HG03558 (cell line): ENCODE results near the gene GRM8.
A peak's percentile ranks its signal among the peaks of the same experiment; 100 is the strongest.
"Not testable (repeated sequence)": the region's sequence is repeated elsewhere in the genome, so short reads cannot be mapped to it uniquely, and the experiment has no call there.

Experiments
- ATAC-seq: cut with Tn5 transposase; IDR thresholded peaks from one replicate; pipeline ENCODE4 v1.9.1; 2021; ENCODE audit warnings: moderate number of reproducible peaks; ENCODE audit not compliant: unreplicated experiment; ENCODE audit errors: extremely low read depth

GRM8 gene

DNA sequence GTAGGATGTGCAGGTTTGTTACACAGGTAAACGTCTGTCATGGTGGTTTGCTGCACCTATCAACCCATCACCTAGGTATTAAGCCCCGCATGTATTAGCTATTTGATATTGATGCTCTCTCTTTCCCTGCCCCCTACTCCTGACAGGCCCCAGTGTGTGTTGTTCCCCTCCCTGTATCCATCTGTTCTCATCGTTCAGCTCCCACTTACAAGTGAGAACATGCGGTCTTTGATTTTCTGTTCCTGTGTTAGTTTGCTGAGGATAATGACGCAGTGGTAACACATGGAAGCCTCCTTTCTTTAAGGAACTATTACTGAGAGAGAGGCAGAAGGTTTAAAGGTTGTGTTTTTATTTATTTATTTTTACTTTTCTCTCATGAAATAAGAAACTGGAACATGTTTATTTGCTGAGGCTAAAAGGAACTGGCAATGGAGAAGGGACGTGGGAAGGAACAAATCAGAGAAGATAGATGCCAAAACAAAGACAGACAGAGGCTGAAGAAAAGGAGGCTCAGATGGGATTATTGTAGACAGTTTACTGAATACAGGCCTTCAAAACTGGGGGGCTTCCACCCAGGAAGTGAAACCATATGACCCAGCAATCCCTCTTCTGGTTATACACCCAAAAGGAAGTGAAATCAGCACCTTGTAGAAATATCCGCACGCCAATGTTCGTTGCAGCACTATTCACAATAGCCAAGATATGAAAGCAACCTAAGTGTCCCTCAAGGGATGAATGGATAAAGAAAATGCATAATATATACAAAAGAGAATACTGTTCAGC, 556.3 kb downstream of the GRM8 start:
- no peak for ATAC-seq

DNA sequence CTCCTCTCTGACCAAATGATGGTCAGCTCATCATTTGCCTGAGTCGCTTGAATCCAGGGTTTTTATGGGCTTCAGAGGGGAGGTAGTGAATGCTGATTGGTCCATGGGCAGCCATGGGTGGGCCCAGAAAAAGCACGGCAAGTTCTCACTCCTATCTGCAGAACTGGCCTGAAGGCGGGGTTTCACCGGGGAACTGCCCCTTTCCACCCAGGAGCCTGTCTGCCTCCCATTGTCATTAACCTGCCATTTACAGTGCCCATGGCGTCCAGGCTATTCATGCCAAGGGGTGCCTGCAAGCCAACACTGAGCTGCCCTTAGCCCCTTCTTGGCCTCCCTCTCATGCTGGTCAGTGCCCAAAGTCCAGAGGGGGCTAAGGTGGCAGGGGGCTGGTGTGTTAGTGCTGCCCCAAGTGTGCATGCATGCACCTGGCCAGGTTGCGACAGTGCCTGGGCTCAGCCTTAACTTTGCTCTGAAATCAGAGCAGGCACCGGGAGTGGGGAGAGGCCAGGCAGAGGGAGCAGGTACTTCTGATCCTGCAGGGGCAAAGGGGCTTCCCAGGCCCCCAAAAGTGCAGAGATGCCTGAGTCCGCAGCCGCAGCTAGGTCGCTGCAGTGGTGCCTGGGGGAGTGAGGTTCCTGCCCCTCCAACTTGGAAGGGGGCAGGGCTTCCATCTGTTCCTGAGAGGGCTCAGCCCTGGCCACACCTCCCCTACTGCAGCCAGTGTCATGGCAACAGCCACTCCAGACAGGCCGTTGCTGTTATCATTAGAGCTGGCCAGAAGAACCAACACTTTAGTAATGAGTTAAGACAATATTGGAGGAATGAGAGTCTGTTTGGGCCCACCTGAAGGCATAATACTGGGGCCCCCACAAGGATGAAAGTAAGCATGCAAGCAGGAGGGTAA, 561.6 kb downstream of the GRM8 start:
- no peak for ATAC-seq

DNA sequence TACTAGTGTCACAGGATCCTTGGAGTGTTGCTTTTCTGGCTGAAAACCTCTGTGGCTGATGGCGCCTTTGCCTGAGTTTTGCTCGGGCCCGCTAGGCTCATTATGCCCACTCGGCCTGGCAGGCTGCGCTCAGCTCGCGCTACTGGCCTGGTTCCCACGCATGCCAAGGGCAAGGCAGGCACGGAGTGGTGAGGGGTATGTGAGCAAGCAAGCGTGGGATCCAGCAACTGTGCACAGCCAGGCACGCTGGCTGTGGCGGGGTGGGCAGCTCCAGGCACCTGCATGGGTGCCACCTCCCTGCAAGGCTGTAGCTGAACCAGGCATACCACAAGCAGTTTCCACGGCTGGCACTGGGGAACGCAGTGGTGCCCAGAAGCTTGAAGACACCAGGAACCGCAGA, 562.6 kb downstream of the GRM8 start:
- ATAC-seq = no peak

DNA sequence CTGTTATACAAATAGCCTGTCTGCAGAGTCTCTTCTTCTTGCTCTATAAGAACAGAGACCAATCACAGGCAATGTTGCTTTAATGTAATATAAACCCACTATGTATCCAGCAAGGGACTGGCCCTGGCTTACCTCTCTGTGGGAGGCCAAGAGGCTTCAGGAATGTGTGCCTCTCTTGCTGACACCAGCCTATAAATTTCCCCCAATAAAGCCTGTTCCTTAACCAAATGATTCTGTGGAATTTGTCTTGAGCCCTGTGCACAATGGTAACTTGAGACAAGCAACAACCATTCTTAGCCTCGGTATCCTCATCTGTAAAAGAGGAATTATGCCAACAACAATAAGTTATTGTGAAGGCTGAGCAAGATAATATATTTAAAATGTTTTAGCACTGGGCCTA, 563.7 kb downstream of the GRM8 start:
- no peak for ATAC-seq

DNA sequence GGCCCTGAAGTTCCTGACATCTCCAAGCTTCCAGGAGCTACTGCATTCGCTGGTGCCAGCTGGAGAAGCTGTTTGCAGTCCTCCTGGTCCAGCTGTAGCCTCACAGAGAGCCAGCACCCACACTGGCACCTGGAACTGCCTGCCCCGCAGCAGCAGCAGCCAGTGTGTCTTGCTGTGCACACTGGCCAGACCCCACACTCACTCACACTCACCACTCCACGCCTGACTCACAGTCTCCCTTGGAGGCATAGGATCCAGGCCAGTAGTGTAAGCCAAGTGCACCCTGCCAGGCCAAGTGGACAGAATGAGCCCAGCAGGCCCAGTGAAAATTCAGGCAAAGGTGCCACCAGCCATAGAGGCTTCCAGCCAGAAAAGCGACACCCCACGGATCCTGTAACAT, 566.3 kb downstream of the GRM8 start:
- no peak for ATAC-seq

DNA sequence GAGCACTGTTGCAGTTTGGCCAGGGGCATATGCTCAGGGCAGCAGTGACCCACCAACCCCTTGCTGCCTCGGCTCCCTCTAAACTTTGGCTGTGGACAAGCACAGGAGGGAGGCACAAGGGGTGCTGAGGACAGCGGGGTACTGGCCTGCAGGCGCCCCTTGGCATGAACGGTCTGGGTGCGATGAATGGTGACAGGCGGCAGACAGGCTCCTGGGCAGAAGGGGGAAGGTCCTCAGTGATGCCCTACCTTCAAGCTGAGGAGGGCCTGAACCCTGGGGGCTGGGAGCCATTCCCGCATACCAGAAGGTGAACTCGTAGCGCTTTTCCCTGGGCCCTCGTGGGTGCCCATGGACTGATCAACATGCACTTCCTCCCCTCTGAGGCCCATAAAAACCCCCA, 567.1 kb downstream of the GRM8 start:
- ATAC-seq = no peak

DNA sequence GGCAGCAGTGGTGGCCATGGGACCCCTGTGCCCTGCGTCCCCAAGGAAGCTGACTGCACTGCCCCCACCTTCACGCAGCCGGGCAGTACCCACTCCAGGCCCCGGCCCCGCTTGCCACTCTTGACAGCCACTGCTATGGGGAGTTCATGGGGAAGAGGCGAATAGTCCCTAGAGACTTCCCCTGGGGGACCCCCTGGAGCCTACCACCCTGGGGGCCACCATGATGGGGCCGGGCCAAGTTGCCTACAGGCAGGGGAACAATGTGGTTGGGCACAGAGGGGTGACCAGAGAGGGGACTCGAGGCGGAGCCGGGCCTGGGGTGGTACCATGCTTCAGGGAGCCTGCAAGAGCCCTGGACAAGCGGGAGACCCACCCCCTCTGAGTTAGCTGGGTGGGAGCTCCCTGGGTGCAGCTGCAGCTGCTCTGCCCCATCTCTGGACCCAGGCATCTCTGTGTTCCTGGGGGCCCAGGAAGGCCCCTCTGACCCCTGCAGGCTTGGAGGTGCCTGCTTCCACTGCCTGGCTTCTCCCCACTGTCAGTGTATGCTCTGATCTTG, 567.6 kb downstream of the GRM8 start:
- ATAC-seq = no peak

DNA sequence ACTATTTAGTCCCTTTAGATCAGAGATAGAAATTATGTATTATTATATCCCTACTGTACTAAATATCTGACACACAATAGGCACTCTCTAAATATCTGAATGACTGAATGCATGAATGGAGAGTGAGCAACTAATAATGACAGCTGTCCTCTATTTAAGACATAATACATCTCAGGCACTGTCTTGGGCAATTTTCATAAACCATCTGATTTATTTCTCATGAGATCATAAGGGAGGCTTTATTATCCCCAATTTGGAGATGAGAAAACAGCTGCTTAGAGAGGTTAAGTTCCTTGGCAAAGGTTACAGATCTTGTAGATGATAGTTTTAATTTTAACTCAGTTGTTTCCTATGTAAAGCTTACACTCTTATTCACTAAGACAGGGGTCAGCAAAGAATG, 570.6 kb downstream of the GRM8 start:
- ATAC-seq = no peak

DNA sequence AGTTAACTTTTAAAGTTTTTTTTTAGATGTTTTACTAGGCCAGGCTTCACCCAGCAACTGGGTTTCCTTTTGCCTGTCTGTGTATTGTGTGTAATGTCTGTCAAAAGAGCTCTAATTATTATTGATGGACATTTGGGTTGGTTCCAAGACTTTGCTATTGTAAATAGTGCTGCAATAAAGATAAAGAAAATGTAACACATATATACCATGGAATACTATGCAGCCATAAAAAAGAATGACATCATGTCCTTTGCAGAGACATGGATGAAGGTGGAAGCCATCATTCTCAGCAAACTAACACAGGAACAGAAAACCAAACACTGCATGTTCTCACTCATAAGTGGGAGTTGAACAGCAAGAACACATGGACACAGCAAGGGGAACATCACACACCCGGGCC, 584.0 kb downstream of the GRM8 start:
- not testable (repeated sequence) for ATAC-seq

DNA sequence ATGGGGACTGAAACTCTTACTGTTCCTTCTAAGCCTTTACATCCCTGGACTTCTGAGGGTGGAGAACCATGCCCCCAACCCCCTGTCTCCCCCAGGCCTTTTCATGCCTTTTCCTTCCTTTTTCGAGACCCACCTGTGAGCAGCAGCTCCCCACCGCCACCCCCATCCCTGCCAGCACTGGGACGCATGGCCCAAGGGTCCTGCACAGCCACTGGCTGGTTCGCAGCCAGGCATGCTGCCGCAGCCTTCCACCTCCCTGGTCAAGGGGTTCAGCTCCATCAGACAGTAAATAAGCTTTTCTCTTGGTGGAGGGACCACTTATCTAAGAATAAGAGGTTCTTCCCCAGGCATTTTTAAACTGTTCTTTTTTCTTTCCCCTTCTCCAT, 584.4 kb downstream of the GRM8 start:
- no peak for ATAC-seq

DNA sequence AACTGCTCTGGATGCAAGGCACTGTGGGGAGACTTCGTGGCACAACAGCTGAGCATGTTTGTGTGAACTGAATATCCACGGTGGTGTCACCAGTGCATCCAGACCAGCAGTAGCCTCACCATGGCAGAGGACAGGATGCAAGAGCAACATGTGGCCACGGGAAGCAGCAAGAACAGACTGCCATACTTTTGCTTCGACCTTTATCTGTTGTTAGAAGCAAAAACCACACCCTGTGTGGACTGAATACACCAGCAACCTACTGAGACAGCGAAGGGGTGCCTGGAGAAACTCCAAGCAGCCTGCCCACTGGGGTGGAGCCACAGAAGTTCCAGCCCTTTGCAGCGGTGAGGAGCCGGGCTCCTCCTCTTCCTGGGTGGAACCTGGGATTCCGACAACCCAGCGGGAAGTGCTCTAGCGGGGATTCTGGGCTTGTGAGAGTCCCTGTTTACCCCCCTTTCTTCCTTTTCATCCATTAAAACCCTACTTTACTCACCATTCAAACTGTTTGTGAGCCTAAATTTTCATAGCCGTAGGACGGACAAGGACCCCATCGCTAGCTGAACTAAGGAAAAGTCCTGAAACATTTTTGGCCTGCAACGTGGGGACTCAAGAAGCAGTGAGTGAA, 584.9 kb downstream of the GRM8 start:
- ATAC-seq = no peak

DNA sequence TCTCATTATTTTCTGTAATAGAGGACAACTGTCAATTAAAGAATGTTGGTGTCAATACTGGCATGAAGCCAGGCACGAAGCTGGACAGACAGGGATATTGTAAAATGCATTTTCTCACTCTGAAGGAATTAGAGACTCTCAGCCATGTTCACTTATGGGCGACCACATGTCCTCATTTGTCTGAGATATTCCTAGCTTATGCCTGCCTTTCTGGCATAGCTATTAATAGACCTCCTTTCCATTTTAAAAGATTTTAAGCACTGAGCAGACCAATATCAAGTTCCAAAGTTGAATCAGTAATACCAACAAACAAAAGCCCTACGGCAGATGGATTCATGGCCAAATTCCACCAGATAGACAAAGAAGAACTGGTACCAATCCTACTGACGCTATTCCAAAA, 589.9 kb downstream of the GRM8 start:
- ATAC-seq = no peak

DNA sequence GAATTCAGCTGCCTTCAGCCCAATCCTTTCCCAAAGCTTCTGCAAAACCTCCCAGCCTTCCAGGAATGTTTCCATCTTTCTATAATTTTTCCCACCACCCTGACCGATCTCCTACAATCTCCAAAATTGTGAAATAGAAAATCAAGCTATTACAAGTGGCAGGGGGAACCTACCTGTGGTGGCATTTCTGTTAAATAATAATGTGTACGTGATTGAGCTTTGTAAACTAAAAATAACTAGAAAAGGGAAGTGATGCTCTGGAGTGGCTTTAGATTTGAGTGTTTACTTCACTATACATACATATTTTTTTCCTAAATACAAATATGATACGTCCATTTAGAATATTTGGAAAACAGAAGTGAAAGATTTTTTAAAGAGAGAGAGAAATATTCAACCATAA, 593.6 kb downstream of the GRM8 start:
- peak; percentile 75 for ATAC-seq

DNA sequence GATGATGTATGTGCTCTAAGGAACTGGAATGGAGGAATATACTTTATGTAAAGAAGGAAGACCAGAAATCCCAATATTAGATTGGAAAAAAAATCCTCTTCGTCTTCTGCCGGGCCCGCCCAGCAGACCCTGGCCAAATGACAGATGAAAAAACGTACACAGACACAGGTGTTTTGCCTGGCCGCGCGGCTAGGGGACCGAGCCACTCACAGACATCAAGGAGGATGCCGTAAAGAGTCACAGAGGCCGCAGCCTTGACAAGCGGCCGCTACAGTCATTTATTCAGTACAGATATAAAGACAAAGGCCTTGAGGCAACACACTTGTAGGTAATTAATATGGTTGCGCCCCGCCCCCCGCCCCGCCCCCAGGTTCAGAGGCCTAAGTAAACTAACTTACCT, 594.1 kb downstream of the GRM8 start:
- ATAC-seq = no peak

DNA sequence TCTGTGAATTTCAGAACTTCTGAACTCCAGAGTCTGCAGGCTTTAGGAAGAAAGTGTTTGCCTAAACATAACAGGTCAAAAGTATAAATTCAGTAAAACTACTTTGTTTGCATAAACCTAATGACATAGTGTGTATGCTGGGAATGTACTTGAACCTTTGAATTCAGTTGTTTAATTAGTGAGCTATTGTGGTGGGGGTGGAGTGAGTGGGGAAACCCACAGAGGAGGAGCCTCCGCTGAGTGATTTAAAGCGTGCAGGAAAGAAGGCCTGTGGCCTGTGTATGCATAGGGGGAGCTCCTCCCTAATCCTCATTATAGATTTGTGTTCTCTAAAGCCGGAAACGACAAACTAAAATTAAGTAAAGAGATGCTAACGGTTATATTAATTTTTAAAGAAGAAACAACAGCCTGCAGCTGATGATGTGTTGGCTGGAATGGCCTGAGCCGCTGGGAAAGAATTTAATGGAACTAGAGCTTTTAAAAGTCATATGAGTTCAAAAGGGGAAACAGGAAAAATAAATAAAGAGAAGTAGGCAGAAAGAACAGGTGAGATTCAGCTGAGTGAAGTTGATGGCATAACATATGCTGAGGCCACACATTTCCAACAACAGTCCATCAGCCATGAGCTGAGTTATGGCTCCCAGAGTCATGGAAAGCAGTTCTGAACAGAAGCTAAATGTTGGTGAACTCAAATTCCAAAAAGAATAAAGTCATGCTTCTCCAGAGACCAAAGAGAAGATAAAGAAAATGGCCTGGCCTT, 595.0 kb downstream of the GRM8 start:
- peak; percentile 83 for ATAC-seq

DNA sequence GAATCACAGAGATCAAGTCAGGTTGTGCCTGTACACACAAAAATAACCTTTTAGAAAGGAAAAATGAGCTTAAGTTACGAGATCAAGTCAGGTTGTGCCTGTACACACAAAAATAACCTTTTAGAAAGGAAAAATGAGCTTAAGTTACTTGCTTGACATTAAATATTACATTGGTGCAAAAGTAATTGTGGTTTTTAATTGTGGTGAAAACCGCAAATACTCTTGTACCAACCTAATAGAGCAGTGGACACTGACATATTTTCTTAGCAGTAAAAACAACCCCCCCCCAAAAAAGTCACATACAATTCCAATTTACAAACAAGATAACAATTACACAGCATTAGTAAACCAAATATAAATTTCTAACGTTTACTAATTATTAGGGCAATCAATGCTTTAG, 595.6 kb downstream of the GRM8 start:
- no peak for ATAC-seq

DNA sequence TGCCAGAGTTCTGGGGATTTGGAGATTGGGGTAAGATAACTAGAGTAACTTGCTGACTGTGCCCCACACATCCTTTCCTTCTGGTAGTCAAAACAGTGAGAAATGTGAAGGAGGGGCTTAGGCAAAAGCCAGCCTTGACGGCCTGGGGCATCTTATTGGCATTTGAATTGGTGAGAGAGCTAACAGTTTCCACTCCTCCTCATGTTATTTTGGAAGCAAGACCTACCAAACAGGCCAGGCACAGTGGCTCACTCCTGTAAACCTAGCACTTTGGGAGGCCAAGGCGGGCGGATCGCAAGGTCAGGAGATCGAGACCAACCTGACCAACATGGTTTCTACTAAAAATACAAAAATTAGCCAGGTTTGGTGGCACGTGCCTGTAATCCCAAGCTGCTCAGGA, 596.6 kb downstream of the GRM8 start:
- no peak for ATAC-seq

DNA sequence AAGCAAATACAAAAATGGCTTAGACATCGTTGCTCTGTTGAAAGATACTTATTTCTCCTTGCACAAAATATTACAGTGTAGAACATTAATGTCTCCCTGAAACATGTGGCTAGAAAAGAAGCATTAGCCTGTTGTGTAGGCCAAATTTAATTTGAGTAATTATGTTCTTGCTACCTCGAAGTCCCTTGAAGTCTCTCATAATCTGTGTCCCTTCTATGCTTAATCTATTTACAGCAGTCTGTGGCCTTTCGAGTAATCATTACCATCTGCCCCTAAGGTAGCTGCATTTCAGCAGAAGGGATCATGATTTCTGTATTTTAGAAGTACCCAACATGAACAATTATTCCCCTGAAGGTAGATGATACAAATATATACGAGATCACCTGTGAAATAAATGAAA, 615.2 kb downstream of the GRM8 start:
- no peak for ATAC-seq

DNA sequence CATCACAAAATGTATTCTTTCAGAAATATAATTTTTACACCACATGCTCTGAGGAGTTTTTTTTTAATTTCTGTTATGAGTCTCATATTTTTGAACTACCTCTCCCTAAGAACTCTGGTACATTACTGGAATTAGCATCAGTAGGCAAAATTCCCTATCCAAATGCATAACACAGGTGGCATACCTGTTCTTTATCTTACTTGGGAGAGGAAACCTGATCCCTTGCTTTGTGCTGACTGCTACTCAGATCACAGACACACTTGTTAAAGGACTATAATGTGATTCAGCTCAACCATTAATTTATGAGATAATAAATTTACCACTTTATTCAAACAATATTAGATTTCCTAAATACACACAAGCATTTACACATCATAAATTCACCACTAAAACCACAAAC, 617.2 kb downstream of the GRM8 start:
- no peak for ATAC-seq

DNA sequence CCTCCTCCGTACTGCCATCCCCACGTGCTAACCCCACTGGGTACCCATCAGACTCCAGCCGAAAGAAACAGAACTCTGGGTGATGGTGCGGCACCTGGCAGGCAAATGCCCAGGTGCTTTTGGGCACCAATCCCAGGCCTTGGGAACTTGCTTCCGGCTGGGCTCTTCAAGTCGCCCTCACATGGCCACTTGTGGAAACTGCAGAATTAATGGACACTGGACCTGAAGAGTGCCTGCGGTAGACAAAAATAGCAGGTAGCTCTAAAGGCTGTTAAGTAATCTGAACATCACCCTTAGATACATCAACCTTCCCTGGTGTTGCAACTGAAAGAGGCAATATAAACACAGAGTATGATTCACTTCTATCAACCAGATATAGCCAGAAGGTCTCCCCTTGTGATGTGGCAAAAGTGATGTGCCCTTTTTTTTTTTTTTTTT, 644.4 kb downstream of the GRM8 start:
- ATAC-seq = no peak
